GM23338 (cell line): ENCODE data around the gene UBE3C. TPM values are rescaled to one million over a fixed set of nuclear protein-coding genes. Genes with fewer than 3 reads are reported as not detected.

ENCODE experiments used
- ATAC-seq: fragments of 200-7000 bp; cut with Tn5 transposase; 3 replicates; pipeline ENCODE4 v1.9.1; 2020
- DNase-seq: peaks from one replicate; pipeline ENCODE4 v3.0.0-alpha.2; 2015; ENCODE audit warnings: low spot score
- H2AFZ ChIP-seq: fragments of 200-600 bp; sonication (generic); 2 replicates; pipeline ENCODE4 v1.8.0; 2016; ENCODE audit warnings: antibody characterized with exemption, mild to moderate bottlenecking, moderate library complexity
- H3F3A ChIP-seq: fragments of 200-600 bp; sonication (generic); replicated peaks from 2 replicates; pipeline ENCODE4 v1.8.0; 2017; ENCODE audit warnings: antibody characterized with exemption, mixed run types, low read depth
- H3K27ac ChIP-seq: fragments of 200-600 bp; sonication (generic); 2 replicates; pipeline ENCODE4 v1.6.1; 2016; ENCODE audit warnings: low read depth
- H3K27me3 ChIP-seq: fragments of 200-600 bp; sonication (generic); 2 replicates; pipeline ENCODE4 v1.8.0; 2016; ENCODE audit warnings: mild to moderate bottlenecking, mixed run types, moderate library complexity; ENCODE audit not compliant: insufficient read depth
- H3K36me3 ChIP-seq: fragments of 200-600 bp; sonication (generic); 2 replicates; pipeline ENCODE4 v1.8.0; 2016; ENCODE audit warnings: mild to moderate bottlenecking; ENCODE audit not compliant: insufficient read depth
- H3K4me1 ChIP-seq: fragments of 200-600 bp; sonication (generic); 2 replicates; pipeline ENCODE4 v1.8.0; 2016; ENCODE audit warnings: mild to moderate bottlenecking, moderate library complexity; ENCODE audit not compliant: insufficient read depth
- H3K4me2 ChIP-seq: fragments of 200-600 bp; sonication (generic); 2 replicates; pipeline ENCODE4 v1.7.1; 2017; ENCODE audit warnings: mixed run types
- H3K4me3 ChIP-seq: fragments of 200-600 bp; sonication (generic); 2 replicates; pipeline ENCODE4 v1.6.1; 2016; ENCODE audit warnings: mixed run types
- H3K79me2 ChIP-seq: fragments of 200-600 bp; sonication (generic); replicated peaks from 2 replicates; pipeline ENCODE4 v1.8.0; 2017; ENCODE audit warnings: mild to moderate bottlenecking; ENCODE audit not compliant: insufficient read depth
- H3K9me2 ChIP-seq: fragments of 200-600 bp; sonication (generic); 2 replicates; pipeline ENCODE4 v1.8.0; 2017; ENCODE audit not compliant: insufficient read depth
- H4K20me1 ChIP-seq: fragments of 200-600 bp; sonication (generic); replicated peaks from 2 replicates; pipeline ENCODE4 v1.8.0; 2017; ENCODE audit warnings: mild to moderate bottlenecking; ENCODE audit not compliant: insufficient read depth
- H3K27ac Mint-ChIP-seq: 2 replicates; pipeline ENCODE4 v1.8.0; 2020; ENCODE audit warnings: inconsistent platforms, mild to moderate bottlenecking, moderate library complexity, mixed read lengths
- H3K27me3 Mint-ChIP-seq: 3 replicates; pipeline ENCODE4 v1.8.0; 2022; ENCODE audit warnings: low read depth, mild to moderate bottlenecking, moderate library complexity, mixed read lengths, inconsistent platforms; ENCODE audit not compliant: insufficient read depth, poor library complexity
- H3K36me3 Mint-ChIP-seq: 3 replicates; pipeline ENCODE4 v1.8.0; 2021; ENCODE audit warnings: low read depth, mild to moderate bottlenecking, inconsistent platforms, moderate library complexity, mixed read lengths
- H3K4me1 Mint-ChIP-seq: 3 replicates; pipeline ENCODE4 v1.8.0; 2020; ENCODE audit warnings: mild to moderate bottlenecking, inconsistent platforms, mixed read lengths
- H3K4me3 Mint-ChIP-seq: 3 replicates; pipeline ENCODE4 v1.8.0; 2021; ENCODE audit warnings: moderate library complexity, mild to moderate bottlenecking, inconsistent platforms, mixed read lengths
- H3K9me3 Mint-ChIP-seq: 3 replicates; pipeline ENCODE4 v1.8.0; 2020; ENCODE audit warnings: moderate library complexity, mild to moderate bottlenecking, inconsistent platforms, mixed read lengths
- CREB1 ChIP-seq: fragments of 250-450 bp; sonication (Bioruptor Pico); IDR thresholded peaks from 2 replicates; pipeline ENCODE4 v1.5.0; 2020; ENCODE audit warnings: low read depth, mild to moderate bottlenecking, moderate library complexity
- CTCF ChIP-seq, 2 experiments: fragments of 200-600 bp in 1 of 2; sonication (generic) in 1 of 2; conservative IDR thresholded peaks; 2 replicates each; pipeline versions ENCODE4 v1.5.1 to v1.6.1; 2016 to 2017; ENCODE audit warnings: antibody characterized with exemption in 2 of 2, low read depth in 2 of 2, mild to moderate bottlenecking in 2 of 2, moderate library complexity in 1 of 2
- EZH2 ChIP-seq: fragments of 200-600 bp; sonication (generic); IDR thresholded peaks from one replicate; pipeline ENCODE4 v1.8.0; 2017; ENCODE audit warnings: antibody characterized with exemption, mild to moderate bottlenecking, low read depth; ENCODE audit not compliant: unreplicated experiment
- EZH2phosphoT487 ChIP-seq: fragments of 200-600 bp; sonication (generic); IDR thresholded peaks from one replicate; pipeline ENCODE4 v1.8.1; 2018; ENCODE audit warnings: antibody characterized with exemption; ENCODE audit not compliant: unreplicated experiment
- JUNB ChIP-seq: IDR thresholded peaks from one replicate; pipeline ENCODE4 v1.6.1; 2016; ENCODE audit warnings: antibody characterized with exemption; ENCODE audit not compliant: unreplicated experiment
- NANOG ChIP-seq: IDR thresholded peaks from 2 replicates; pipeline ENCODE4 v1.6.1; 2016; ENCODE audit warnings: antibody characterized with exemption, borderline replicate concordance
- POLR2AphosphoS5 ChIP-seq: IDR thresholded peaks from 2 replicates; pipeline ENCODE4 v1.6.1; 2016; ENCODE audit warnings: antibody characterized with exemption, low read depth
- REST ChIP-seq: IDR thresholded peaks from one replicate; pipeline ENCODE4 v1.6.1; 2018; ENCODE audit warnings: antibody characterized with exemption; ENCODE audit not compliant: unreplicated experiment
- STAT1 ChIP-seq: IDR thresholded peaks from one replicate; pipeline ENCODE4 v1.6.1; 2016; ENCODE audit warnings: antibody characterized with exemption; ENCODE audit not compliant: unreplicated experiment
- ZNF114 ChIP-seq: fragments of 250-450 bp; sonication (Bioruptor Pico); IDR thresholded peaks from 2 replicates; pipeline ENCODE4 v1.5.0; 2020; ENCODE audit warnings: mild to moderate bottlenecking, moderate library complexity
- ZNF331 ChIP-seq: fragments of 250-450 bp; sonication (Bioruptor Pico); IDR thresholded peaks from 2 replicates; pipeline ENCODE4 v1.5.0; 2020; ENCODE audit warnings: low read depth, mild to moderate bottlenecking, moderate library complexity
- ZNF462 ChIP-seq: fragments of 250-450 bp; sonication (Bioruptor Pico); IDR thresholded peaks from 2 replicates; pipeline ENCODE4 v1.5.0; 2020; ENCODE audit warnings: mild to moderate bottlenecking, moderate library complexity
- polyA plus RNA-seq: library from polyadenylated mRNA; unstranded; fragments of >200 nt; fragmentation: Nextera tagmentation; extraction: Ambion mirVana; gene quantifications from 2 replicates; pipeline ENCODE4 v1.2.1, GENCODE V29; 2016
- total RNA-seq: library from RNA; depleted of rRNA; stranded (reverse); fragments of >200 nt; shearing (Covaris generic); gene quantifications from 2 replicates; pipeline ENCODE4 v1.2.3, GENCODE V29; 2014

The UBE3C gene
- total and polyA plus RNA-seq, 2 experiments from 2014 or later = 16.8 to 76.9 TPM

GRCh38 chr7:157309988-157310668 is 171.4 kb downstream of the UBE3C start (continued):
- TF ChIP-seq ZNF462 (CRISPR knock-in tag) (peak; percentile 86), JUNB (no peak)

GRCh38 chr7:157310676-157311185 is 172.0 kb downstream of the UBE3C start:
- peak overlapping the region; percentile 28; the same call in 2 of the 3 replicates for H3K4me3 Mint-ChIP-seq
- H3K4me1 ChIP-seq = peaks cover 31% of the 10 kb centered on the region
- H3K27me3 Mint-ChIP-seq = peaks cover 33% of the 10 kb centered on the region
- H3K27ac Mint-ChIP-seq = peak overlapping the region; percentile 99
- H3K27ac ChIP-seq = peak overlapping the region; percentile 93
- H3K4me2 ChIP-seq = peak overlapping the region; percentile 33
- H3F3A ChIP-seq = peaks cover 13% of the 10 kb centered on the region
- H3K9me2 ChIP-seq = no peaks in the 10 kb centered on the region
- H3K79me2 ChIP-seq = no peaks in the 10 kb centered on the region
- H3K4me1 Mint-ChIP-seq = peaks cover 45% of the 10 kb centered on the region
- DNase-seq (peak; percentile 71), ATAC-seq (peak; percentile 56)
- H2AFZ ChIP-seq = no peak overlapping the region
- peaks cover 4% of the 10 kb centered on the region; the same call in 2 of the 3 replicates for H3K36me3 Mint-ChIP-seq
- no peaks in the 10 kb centered on the region for H3K36me3 ChIP-seq
- H3K4me3 ChIP-seq = peak overlapping the region; percentile 7; the same call in 1 of the 2 replicates
- no peaks in the 10 kb centered on the region for H3K27me3 ChIP-seq
- peaks cover 8% of the 10 kb centered on the region; the same call in 2 of the 3 replicates for H3K9me3 Mint-ChIP-seq
- H4K20me1 ChIP-seq = no peaks in the 10 kb centered on the region
- no peak for TF ChIP-seq NANOG
- peak; percentile 53 for TF ChIP-seq ZNF331 (CRISPR knock-in tag)
- TF ChIP-seq ZNF114 = peak; percentile 98
- TF ChIP-seq CTCF (conservative IDR thresholded peaks at IDR 0.05; ENCODE audit: low read depth in 2 of 2) = no peak
- TF ChIP-seq POLR2AphosphoS5 = no peak; the same call in none of the 2 replicates
- TF ChIP-seq EZH2 = no peak
- peak; percentile 64; the same call in 1 of the 2 replicates for TF ChIP-seq CREB1 (CRISPR knock-in tag)
- no peak for TF ChIP-seq STAT1
- TF ChIP-seq REST = no peak
- TF ChIP-seq EZH2phosphoT487 = no peak
